Measurements from ENCODE around the gene PRSS57. TPM values are rescaled to one million over a fixed set of nuclear protein-coding genes. Genes with fewer than 3 reads are reported as not detected.

Gene PRSS57
- total RNA-seq, 1 experiment from 2014 or later: not detected

- peaks cover 7% of the 10 kb centered on the region for H3K27me3 ChIP-seq (replicated peaks; ENCODE audit: insufficient read depth, low read depth, low read length, poor library complexity)
- intact Hi-C loops (cut with micrococcal nuclease; ENCODE audit: unreplicated experiment): no loop called here
- POLR2A ChIA-PET (ENCODE audit: low non-redundant PET): interaction anchor here (0.6 to 0.9 kb wide), 5 partner anchors 33 to 118 kb away, joined by 3 to 9 read pairs (median 3); no protein-coding TSS in a partner anchor
- peak; percentile 52 for TF ChIP-seq CTCF (conservative IDR thresholded peaks at IDR 0.05; ENCODE audit: low read depth, low read length)
- TF ChIP-seq EZH2 (IDR thresholded peaks at IDR 0.05; ENCODE audit: borderline replicate concordance, low read depth, low read length, poor library complexity, severe bottlenecking): no peak
- peak overlapping the region; percentile 94 for H3K4me3 ChIP-seq (ENCODE audit: low read depth, low read length, poor library complexity, severe bottlenecking)
- H3K36me3 ChIP-seq (ENCODE audit: insufficient read depth, low read length, poor library complexity, severe bottlenecking): no peaks in the 10 kb centered on the region
- peaks cover 24% of the 10 kb centered on the region for H3K4me1 ChIP-seq (ENCODE audit: insufficient read depth, low read length, poor library complexity, severe bottlenecking)
- CTCF ChIA-PET: interaction anchor here (0.6 to 1.0 kb wide), 2 partner anchors 12 to 28 kb away, joined by 3 to 6 read pairs; partner anchors contain the start of gene PALM
- no TSS peak for BruUV-seq (replicated peaks)
- no peaks in the 10 kb centered on the region for H3K9me3 ChIP-seq (ENCODE audit: low read depth, low read length, poor library complexity, severe bottlenecking)
- peak overlapping the region; percentile 97 for H3K27ac ChIP-seq (ENCODE audit: low read depth, low read length, poor library complexity, severe bottlenecking)
- peak; percentile 98 for DNase-seq (ENCODE audit: low spot score)
These were observed 14.8 kb downstream of the PRSS57 start for GRCh38 chr19:680287-681028.

GRCh38 chr19:679418-680286 lies 15.6 kb downstream of the PRSS57 start:
- no peaks in the 10 kb centered on the region for H3K36me3 ChIP-seq (ENCODE audit: insufficient read depth, low read length, poor library complexity, severe bottlenecking)
- no peaks in the 10 kb centered on the region for H3K9me3 ChIP-seq (ENCODE audit: low read depth, low read length, poor library complexity, severe bottlenecking)
- TF ChIP-seq CTCF (conservative IDR thresholded peaks at IDR 0.05; ENCODE audit: low read depth, low read length) (no peak), EZH2 (IDR thresholded peaks at IDR 0.05; ENCODE audit: borderline replicate concordance, low read depth, low read length, poor library complexity, severe bottlenecking) (no peak)
- H3K27me3 ChIP-seq (replicated peaks; ENCODE audit: insufficient read depth, low read depth, low read length, poor library complexity): peaks cover 7% of the 10 kb centered on the region
- POLR2A ChIA-PET (ENCODE audit: low non-redundant PET): interaction anchor here (0.9 kb wide), 1 partner anchor 32 kb away, joined by 3 read pairs; no protein-coding TSS in a partner anchor
- intact Hi-C loops (cut with micrococcal nuclease; ENCODE audit: unreplicated experiment): no loop called here
- BruUV-seq (replicated peaks): TSS peak; percentile 44
- peaks cover 27% of the 10 kb centered on the region for H3K4me1 ChIP-seq (ENCODE audit: insufficient read depth, low read length, poor library complexity, severe bottlenecking)
- CTCF ChIA-PET: no interaction called here
- peak overlapping the region; percentile 97 for H3K27ac ChIP-seq (ENCODE audit: low read depth, low read length, poor library complexity, severe bottlenecking)
- peak; percentile 62 for DNase-seq (ENCODE audit: low spot score)
- H3K4me3 ChIP-seq (ENCODE audit: low read depth, low read length, poor library complexity, severe bottlenecking): peak overlapping the region; percentile 94

GRCh38 chr19:678791-679388 lies 16.4 kb downstream of the PRSS57 start:
- BruUV-seq (replicated peaks): no TSS peak
- no peaks in the 10 kb centered on the region for H3K36me3 ChIP-seq (ENCODE audit: insufficient read depth, low read length, poor library complexity, severe bottlenecking)
- CTCF ChIA-PET: no interaction called here
- no peak for TF ChIP-seq EZH2 (IDR thresholded peaks at IDR 0.05; ENCODE audit: borderline replicate concordance, low read depth, low read length, poor library complexity, severe bottlenecking)
- TF ChIP-seq CTCF (conservative IDR thresholded peaks at IDR 0.05; ENCODE audit: low read depth, low read length): no peak
- H3K27ac ChIP-seq (ENCODE audit: low read depth, low read length, poor library complexity, severe bottlenecking): no peak overlapping the region
- no peaks in the 10 kb centered on the region for H3K9me3 ChIP-seq (ENCODE audit: low read depth, low read length, poor library complexity, severe bottlenecking)
- intact Hi-C loops (cut with micrococcal nuclease; ENCODE audit: unreplicated experiment): no loop called here
- POLR2A ChIA-PET (ENCODE audit: low non-redundant PET): no interaction called here
- no peak for DNase-seq (ENCODE audit: low spot score)
- H3K4me3 ChIP-seq (ENCODE audit: low read depth, low read length, poor library complexity, severe bottlenecking): peak overlapping the region; percentile 94
- peaks cover 27% of the 10 kb centered on the region for H3K4me1 ChIP-seq (ENCODE audit: insufficient read depth, low read length, poor library complexity, severe bottlenecking)
- H3K27me3 ChIP-seq (replicated peaks; ENCODE audit: insufficient read depth, low read depth, low read length, poor library complexity): peaks cover 7% of the 10 kb centered on the region

Data from A673 (cell line).